PC-9 (cell line): ENCODE results near the gene PHACTR3. TPM values are rescaled to one million over a fixed set of nuclear protein-coding genes. Genes with fewer than 3 reads are reported as not detected.

Source experiments
- BruUV-seq: library from RNA; stranded (reverse); fragments of 400-500 nt; replicated peaks from 2 replicates; lab custom pipeline; 2021; lab: Mats Ljungman, UMichigan
- CTCF ChIA-PET: fragments of 300-600 bp; sonication (Branson Sonifier 250); formaldehyde crosslinking; loops from one replicate; lab custom pipeline; 2022; ENCODE audit warnings: antibody characterized with exemption; lab: Charles Lee
- POLR2A ChIA-PET: fragments of 300-600 bp; sonication (Branson Sonifier 250); formaldehyde crosslinking; loops from one replicate; lab custom pipeline; 2022; ENCODE audit warnings: antibody characterized with exemption; ENCODE audit not compliant: unreplicated experiment; lab: Charles Lee
- DNase-seq, 2 experiments: peaks; one replicate each; pipeline versions ENCODE4 v3.0.0 to v3.0.0-alpha.2; 2015 to 2022; ENCODE audit warnings: mixed read lengths in 1 of 2
- H2AFZ ChIP-seq: fragments of 200-600 bp; sonication (generic); 2 replicates; pipeline ENCODE4 v1.8.1; 2017; ENCODE audit warnings: antibody characterized with exemption
- H3F3A ChIP-seq: fragments of 200-600 bp; sonication (generic); 2 replicates; pipeline ENCODE4 v1.8.1; 2017; ENCODE audit warnings: antibody characterized with exemption, mild to moderate bottlenecking, low read depth; ENCODE audit not compliant: insufficient read depth
- H3K27ac ChIP-seq: fragments of 200-600 bp; sonication (generic); 2 replicates; pipeline ENCODE4 v1.6.1; 2016; ENCODE audit warnings: mixed run types
- H3K27me3 ChIP-seq: fragments of 200-600 bp; sonication (generic); 2 replicates; pipeline ENCODE4 v1.6.1; 2016; ENCODE audit warnings: low read depth, mixed run types; ENCODE audit not compliant: insufficient read depth
- H3K36me3 ChIP-seq: fragments of 200-600 bp; sonication (generic); 2 replicates; pipeline ENCODE4 v1.6.1; 2016; ENCODE audit warnings: low read depth, mixed run types
- H3K4me1 ChIP-seq: fragments of 200-600 bp; sonication (generic); replicated peaks from 2 replicates; pipeline ENCODE4 v1.6.1; 2016; ENCODE audit warnings: mixed run types; ENCODE audit not compliant: insufficient read depth
- H3K4me2 ChIP-seq: fragments of 200-600 bp; sonication (generic); 2 replicates; pipeline ENCODE4 v1.6.1; 2017; ENCODE audit warnings: mixed run types
- H3K4me3 ChIP-seq: fragments of 200-600 bp; sonication (generic); 2 replicates; pipeline ENCODE4 v1.6.1; 2016; ENCODE audit warnings: mixed run types
- H3K79me2 ChIP-seq: fragments of 200-600 bp; sonication (generic); 2 replicates; pipeline ENCODE4 v1.6.1; 2017; ENCODE audit warnings: low read depth, mixed run types
- H3K9me2 ChIP-seq: fragments of 200-600 bp; sonication (generic); 2 replicates; pipeline ENCODE4 v1.8.1; 2017; ENCODE audit warnings: mild to moderate bottlenecking; ENCODE audit not compliant: insufficient read depth
- H3K9me3 ChIP-seq: fragments of 200-600 bp; sonication (generic); 2 replicates; pipeline ENCODE4 v1.8.1; 2016; ENCODE audit warnings: low read depth; ENCODE audit not compliant: insufficient read depth
- H4K20me1 ChIP-seq: fragments of 200-600 bp; sonication (generic); 2 replicates; pipeline ENCODE4 v1.8.1; 2017; ENCODE audit not compliant: insufficient read depth
- CTCF ChIP-seq: fragments of 200-600 bp; sonication (generic); conservative IDR thresholded peaks from 2 replicates; pipeline ENCODE4 v1.6.1; 2017; ENCODE audit warnings: mixed run types, antibody characterized with exemption, mild to moderate bottlenecking, moderate library complexity
- EZH2 ChIP-seq: fragments of 200-600 bp; sonication (generic); IDR thresholded peaks from 2 replicates; pipeline ENCODE4 v1.8.0; 2017; ENCODE audit warnings: antibody characterized with exemption, low read depth
- intact Hi-C: fragments of 100-400 bp; cut with micrococcal nuclease; formaldehyde crosslinking; loops from one replicate; pipeline ENCODE4 v1.10.0; 2022; ENCODE audit not compliant: unreplicated experiment
- total RNA-seq: library from RNA; stranded (reverse); gene quantifications from 2 replicates; pipeline ENCODE4 v1.2.3, GENCODE V29; 2021

The PHACTR3 gene
- total RNA-seq, 1 experiment from 2014 or later, result 0.41 TPM

- Histone ChIP-seq H3K9me3 (no peaks in the 10 kb centered on the region), H2AFZ (no peak overlapping the region), H3K36me3 (no peaks in the 10 kb centered on the region), H3K4me1 (peaks cover 18% of the 10 kb centered on the region), H3F3A (peaks cover 7% of the 10 kb centered on the region; the same call in 1 of the 2 replicates), H4K20me1 (no peaks in the 10 kb centered on the region; the same call in 1 of the 2 replicates), H3K79me2 (no peaks in the 10 kb centered on the region), H3K9me2 (no peaks in the 10 kb centered on the region), H3K27ac (no peak overlapping the region), H3K4me2 (no peak overlapping the region), H3K27me3 (no peaks in the 10 kb centered on the region), H3K4me3 (no peak overlapping the region)
- BruUV-seq, result no TSS peak
- no peak for DNase-seq
- POLR2A ChIA-PET, result no interaction called here
- intact Hi-C loops, result no loop called here
- TF ChIP-seq CTCF, result no peak
- no peak for TF ChIP-seq EZH2
- CTCF ChIA-PET, result no interaction called here
Observed at GRCh38 chr20:59771506-59772372, 167.4 kb downstream of the PHACTR3 start.

- BruUV-seq, result no TSS peak
- CTCF ChIA-PET, result no interaction called here
- Histone ChIP-seq H3F3A (peaks cover 7% of the 10 kb centered on the region; the same call in 1 of the 2 replicates), H3K27me3 (0 out of 2 replicates have a peak, but pooled peaks cover 5% of the 10 kb centered on the region), H3K9me3 (no peaks in the 10 kb centered on the region), H3K27ac (no peak overlapping the region), H3K4me3 (no peak overlapping the region), H3K36me3 (no peaks in the 10 kb centered on the region), H3K4me2 (no peak overlapping the region), H3K4me1 (peaks cover 18% of the 10 kb centered on the region), H2AFZ (no peak overlapping the region), H4K20me1 (no peaks in the 10 kb centered on the region; the same call in 1 of the 2 replicates), H3K79me2 (no peaks in the 10 kb centered on the region), H3K9me2 (no peaks in the 10 kb centered on the region)
- POLR2A ChIA-PET, result no interaction called here
- intact Hi-C loops, result no loop called here
- TF ChIP-seq EZH2 (no peak), CTCF (no peak)
- no peak for DNase-seq
Observed at GRCh38 chr20:59772373-59772705, 168.0 kb downstream of the PHACTR3 start.

- no peaks in the 10 kb centered on the region for H3K9me3 ChIP-seq
- no peaks in the 10 kb centered on the region; the same call in 1 of the 2 replicates for H4K20me1 ChIP-seq
- no peaks in the 10 kb centered on the region for H3K36me3 ChIP-seq
- H2AFZ ChIP-seq, result no peak overlapping the region
- TF ChIP-seq EZH2, result no peak
- TF ChIP-seq CTCF, result no peak
- no peak overlapping the region for H3K27ac ChIP-seq
- POLR2A ChIA-PET, result no interaction called here
- peak overlapping the region; percentile 44 for H3K4me2 ChIP-seq
- H3F3A ChIP-seq, result peaks cover 7% of the 10 kb centered on the region; the same call in 1 of the 2 replicates
- BruUV-seq, result no TSS peak
- no peaks in the 10 kb centered on the region for H3K79me2 ChIP-seq
- CTCF ChIA-PET, result no interaction called here
- peaks cover 18% of the 10 kb centered on the region for H3K4me1 ChIP-seq
- intact Hi-C loops, result no loop called here
- peak; percentile 48 to 76 for DNase-seq
- no peak overlapping the region for H3K4me3 ChIP-seq
- 0 out of 2 replicates have a peak, but pooled peaks cover 8% of the 10 kb centered on the region for H3K27me3 ChIP-seq
- H3K9me2 ChIP-seq, result no peaks in the 10 kb centered on the region
Observed at GRCh38 chr20:59772931-59773913, 168.9 kb downstream of the PHACTR3 start.
